Measurements from ENCODE around the gene PEMT. TPM values are rescaled to one million over a fixed set of nuclear protein-coding genes. Genes with fewer than 3 reads are reported as not detected.

Gene PEMT
- total and polyA plus RNA-seq, 2 of the 8 experiments (the other 6 are each of a cell fraction or from before 2014, with no cell fraction given): 42.0 to 118 TPM

- FAIRE-seq: no peak
- no peaks in the 10 kb centered on the region; a peak in 1 of 7 replicates for H3K27me3 ChIP-seq (replicated peaks in 1 of 4; ENCODE audit: control insufficient read depth in 3 of 4, extremely low read depth in 1 of 4, insufficient read depth in 3 of 4, low read length in 3 of 4)
- TF ChIP-seq ATF2 (IDR thresholded peaks at IDR 0.05; ENCODE audit: low read length) (no peak), HDAC2 (IDR thresholded peaks at IDR 0.05; ENCODE audit: borderline replicate concordance in 1 of 2, low read depth in 2 of 2, low read length in 2 of 2) (no peak), POU5F1 (IDR thresholded peaks at IDR 0.05; ENCODE audit: low read depth, low read length) (no peak), CREB1 (IDR thresholded peaks at IDR 0.05) (no peak), TAF7 (optimal IDR thresholded peaks at IDR 0.05; ENCODE audit: borderline replicate concordance, low read depth, low read length) (no peak), ATF3 (IDR thresholded peaks at IDR 0.05; ENCODE audit: insufficient read depth, low read depth, low read length) (no peak), SIRT6 (IDR thresholded peaks at IDR 0.05; ENCODE audit: low read length) (no peak), CBX8 (IDR thresholded peaks at IDR 0.05; ENCODE audit: borderline replicate concordance, low read depth, low read length) (no peak), BACH1 (IDR thresholded peaks at IDR 0.05; ENCODE audit: low read length) (no peak), RAD21 (IDR thresholded peaks at IDR 0.05 in 1 of 2, conservative IDR thresholded peaks at IDR 0.05 in 1 of 2; ENCODE audit: low read depth in 2 of 2, low read length in 2 of 2) (no peak), SIX5 (IDR thresholded peaks at IDR 0.05; ENCODE audit: low read depth, low read length) (no peak)
Observed at GRCh38 chr17:17506893-17507464, 84.5 kb downstream of the PEMT start.

More at GRCh38 chr17:17506893-17507464, 84.5 kb downstream of the PEMT start:
- no peak overlapping the region for H4K91ac ChIP-seq (replicated peaks; ENCODE audit: insufficient read length, low read length)
- 93% methylated on average over 12 of the region's 17 CpGs; no CpG with 5 or more reads in 1 of the 2 experiments for WGBS, 2 experiments (ENCODE audit: extremely low coverage in 1 of 2, insufficient coverage in 1 of 2, insufficient read length in 1 of 2, insufficient replicate concordance in 2 of 2, low coverage in 1 of 2, low lambda C conversion rate in 2 of 2, missing lambda C conversion rate in 1 of 2)
- H2BK12ac ChIP-seq (ENCODE audit: low read depth, low read length): no peak overlapping the region
- H3K79me2 ChIP-seq (ENCODE audit: control insufficient read depth in 1 of 2, insufficient read depth in 2 of 2, low read length in 2 of 2): no peaks in the 10 kb centered on the region
- no peak overlapping the region for H3K23ac ChIP-seq (ENCODE audit: insufficient read length)
- H3K14ac ChIP-seq (ENCODE audit: insufficient read length): no peak overlapping the region
- ChIA-PET CTCF (ENCODE audit: partially characterized antibody) (interaction anchor here (0.6 to 5.1 kb wide), 9 partner anchors 10 to 152 kb away, joined by 3 to 40 read pairs (median 6); partner anchors contain the start of gene RASD1), POLR2A (ENCODE audit: partially characterized antibody) (interaction anchor here (0.7 to 0.9 kb wide), 2 partner anchors 11 to 194 kb away, joined by 3 to 4 read pairs; partner anchors contain the start of gene RASD1)
- no peaks in the 10 kb centered on the region for H3K79me1 ChIP-seq (ENCODE audit: low read depth, low read length)
- H3K4me1 ChIP-seq (replicated peaks in 1 of 4; ENCODE audit: control insufficient read depth in 3 of 4, insufficient read depth in 4 of 4, low read length in 3 of 4): peaks cover 0 to 2% (median 0%) of the 10 kb centered on the region in 4 experiments; a peak in 1 of 7 replicates
- H3K36me3 ChIP-seq (ENCODE audit: control insufficient read depth in 2 of 4, insufficient read depth in 4 of 4, low read length in 3 of 4): no peaks in the 10 kb centered on the region
- H2BK15ac ChIP-seq (ENCODE audit: low read length): no peak overlapping the region
- no peaks in the 10 kb centered on the region for H3K9me3 ChIP-seq (ENCODE audit: insufficient read depth in 2 of 2, low read depth in 1 of 2, low read length in 1 of 2)
- H3K4me2 ChIP-seq (ENCODE audit: insufficient read depth in 1 of 2, low read depth in 2 of 2, low read length in 2 of 2): no peak overlapping the region
- no peak overlapping the region for H3K4ac ChIP-seq (replicated peaks; ENCODE audit: insufficient read length, low read depth, low read length)
- no peak overlapping the region for H2AFZ ChIP-seq (ENCODE audit: low read length)
- no peak for DNase-seq (ENCODE audit: low read depth in 1 of 2, low spot score in 2 of 2)
- no peak overlapping the region for H3K27ac ChIP-seq (ENCODE audit: low read depth, low read length)
- no peak overlapping the region for H2BK120ac ChIP-seq (replicated peaks; ENCODE audit: low read depth, low read length)
- H4K8ac ChIP-seq (ENCODE audit: extremely low read depth, insufficient read depth, low read length): no peak overlapping the region
- H2BK20ac ChIP-seq (ENCODE audit: low read length): no peak overlapping the region
- no peaks in the 10 kb centered on the region for H3K23me2 ChIP-seq (ENCODE audit: low read depth, low read length)
- no peak overlapping the region for H3K9ac ChIP-seq (replicated peaks in 1 of 4; ENCODE audit: extremely low read depth in 1 of 4, low read depth in 3 of 4, low read length in 3 of 4)
- no peak overlapping the region for H4K5ac ChIP-seq (ENCODE audit: insufficient read length, low read depth, low read length)
- H3K4me3 ChIP-seq (ENCODE audit: extremely low read depth in 1 of 4, insufficient read depth in 2 of 4, low read depth in 3 of 4, low read length in 4 of 4): no peak overlapping the region
- no peak overlapping the region for H2BK5ac ChIP-seq (ENCODE audit: low read depth, low read length)
- H3K18ac ChIP-seq (ENCODE audit: extremely low read depth, low read length): no peak overlapping the region
- H3K56ac ChIP-seq (replicated peaks; ENCODE audit: insufficient read length, low read depth, low read length): no peak overlapping the region
- peaks cover 0 to 2% of the 10 kb centered on the region in 2 experiments for H4K20me1 ChIP-seq (replicated peaks in 1 of 2; ENCODE audit: control insufficient read depth in 1 of 2, insufficient read depth in 2 of 2, low read length in 2 of 2)
- no peak overlapping the region for H2AK5ac ChIP-seq (ENCODE audit: low read depth, low read length)

Data from H1 (cell line).